T47D (cell line): Measurements from ENCODE around the gene LHFPL2.
"Not testable (repeated sequence)": the region's sequence is repeated elsewhere in the genome, so short reads cannot be mapped to it uniquely, and the experiment has no call there.

ENCODE experiments used
- DNase-seq, 2 experiments: peaks; one replicate each; pipeline versions ENCODE4 v3.0.0 to v3.0.0-alpha.2; 2011 to 2012; ENCODE audit warnings: low read depth in 1 of 2, low spot score in 1 of 2
- JUND ChIP-seq: IDR thresholded peaks from 2 replicates; pipeline ENCODE4 v1.6.1; 2012; ENCODE audit warnings: low read depth
- in situ Hi-C: cut with HindIII; loops from 2 replicates; pipeline ENCODE4 v1.10.0; 2016; ENCODE audit warnings: low sequenced_read_pairs, low pct_unique_long_range_greater_than_20kb

LHFPL2 gene

GRCh38 chr5:78675956-78676730 lies 27.6 kb upstream of the LHFPL2 start:
- no peak for DNase-seq
- in situ Hi-C loops = no loop called here
- TF ChIP-seq JUND = no peak

DNA sequence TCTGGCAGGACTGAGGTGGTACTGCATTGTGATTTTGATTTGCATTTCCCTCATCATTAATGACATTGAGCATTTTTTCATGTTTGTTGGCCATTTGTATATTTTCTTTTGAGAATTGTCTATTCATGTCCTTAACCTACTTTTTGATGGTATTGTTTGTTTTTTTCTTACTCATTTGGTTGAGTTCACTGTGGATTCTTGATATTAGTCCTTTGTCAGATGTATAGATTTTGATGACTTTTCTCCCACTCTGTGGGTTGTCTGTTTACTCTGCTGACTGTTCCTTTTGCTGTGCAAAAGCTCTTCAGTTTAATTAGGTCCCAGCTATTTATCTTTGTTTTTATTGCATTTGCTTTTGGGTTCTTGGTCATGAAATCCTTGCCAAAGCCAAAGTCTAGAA lies 25.3 kb upstream of the LHFPL2 start:
- in situ Hi-C loops, DNase-seq: not testable (repeated sequence)

GRCh38 chr5:78672154-78672553 lies 23.6 kb upstream of the LHFPL2 start:
- in situ Hi-C loops = no loop called here
- no peak for DNase-seq
- TF ChIP-seq JUND = no peak

- in situ Hi-C loops = no loop called here
- DNase-seq = no peak
- TF ChIP-seq JUND = no peak
Measured at GRCh38 chr5:78671609-78672008, 23.0 kb upstream of the LHFPL2 start.

GRCh38 chr5:78670701-78671269 lies 22.2 kb upstream of the LHFPL2 start:
- no peak for TF ChIP-seq JUND
- in situ Hi-C loops = no loop called here
- DNase-seq = no peak

- DNase-seq = no peak
- no peak for TF ChIP-seq JUND
- in situ Hi-C loops = no loop called here
Measured at GRCh38 chr5:78669331-78669730, 20.8 kb upstream of the LHFPL2 start.

- in situ Hi-C loops = no loop called here
- no peak for TF ChIP-seq JUND
- no peak for DNase-seq
Measured at GRCh38 chr5:78667461-78668103, 19.0 kb upstream of the LHFPL2 start.

DNA sequence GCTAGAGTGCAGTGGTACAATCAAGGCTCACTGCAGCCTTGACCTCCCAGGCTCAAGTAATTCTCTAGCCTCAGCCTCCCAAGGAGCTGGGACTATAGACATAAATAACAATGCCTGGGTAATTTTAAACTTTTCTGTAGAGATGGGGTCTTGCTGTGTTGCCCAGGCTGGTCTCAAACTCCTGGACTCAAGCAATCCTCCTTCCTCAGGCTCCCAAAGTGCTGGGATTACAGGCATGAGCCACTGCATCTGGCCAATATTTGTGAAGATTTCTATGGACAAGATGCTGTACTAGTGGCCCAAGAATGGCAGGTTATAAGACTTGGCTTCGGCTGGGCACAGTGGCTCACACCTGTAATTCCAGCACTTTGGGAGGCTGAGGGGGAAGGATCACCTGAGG lies 18.4 kb upstream of the LHFPL2 start:
- DNase-seq, in situ Hi-C loops: not testable (repeated sequence)

GRCh38 chr5:78666041-78666444 lies 17.5 kb upstream of the LHFPL2 start:
- in situ Hi-C loops = no loop called here
- DNase-seq = no peak
- TF ChIP-seq JUND = no peak

DNA sequence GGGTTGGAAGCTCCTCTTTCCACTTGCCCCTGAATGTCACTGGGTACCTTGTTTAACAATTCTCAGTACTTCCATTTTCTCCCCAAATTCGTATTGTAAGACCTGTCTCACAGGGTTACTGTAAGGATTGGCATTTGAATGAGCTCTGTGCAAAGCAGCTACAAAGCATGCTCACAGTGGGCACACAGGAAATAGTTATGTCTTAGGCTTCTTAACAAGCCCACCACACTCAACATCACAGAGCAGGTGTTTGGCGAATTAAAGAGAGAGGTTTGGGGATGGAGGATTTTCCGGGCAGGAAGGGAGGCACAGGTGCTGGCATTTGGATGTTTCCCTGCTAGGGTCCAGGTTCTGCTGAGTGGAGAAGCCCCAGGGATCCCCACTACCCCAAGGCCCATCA lies 17.0 kb upstream of the LHFPL2 start:
- in situ Hi-C loops = no loop called here
- no peak for DNase-seq

GRCh38 chr5:78662323-78662722 lies 13.8 kb upstream of the LHFPL2 start:
- TF ChIP-seq JUND = no peak
- no peak for DNase-seq
- in situ Hi-C loops = no loop called here

More for the DNA sequence above, 17.0 kb upstream of the LHFPL2 start:
- TF ChIP-seq JUND = no peak

- TF ChIP-seq JUND = no peak
- in situ Hi-C loops = no loop called here
Measured at GRCh38 chr5:78661691-78662090, 13.1 kb upstream of the LHFPL2 start.

GRCh38 chr5:78661044-78661443 lies 12.5 kb upstream of the LHFPL2 start:
- no peak for DNase-seq
- no peak for TF ChIP-seq JUND
- in situ Hi-C loops = no loop called here

More at GRCh38 chr5:78661691-78662090, 13.1 kb upstream of the LHFPL2 start:
- DNase-seq = no peak
